Measurements from ENCODE around the gene MRPL48.

MRPL48 gene

DNA sequence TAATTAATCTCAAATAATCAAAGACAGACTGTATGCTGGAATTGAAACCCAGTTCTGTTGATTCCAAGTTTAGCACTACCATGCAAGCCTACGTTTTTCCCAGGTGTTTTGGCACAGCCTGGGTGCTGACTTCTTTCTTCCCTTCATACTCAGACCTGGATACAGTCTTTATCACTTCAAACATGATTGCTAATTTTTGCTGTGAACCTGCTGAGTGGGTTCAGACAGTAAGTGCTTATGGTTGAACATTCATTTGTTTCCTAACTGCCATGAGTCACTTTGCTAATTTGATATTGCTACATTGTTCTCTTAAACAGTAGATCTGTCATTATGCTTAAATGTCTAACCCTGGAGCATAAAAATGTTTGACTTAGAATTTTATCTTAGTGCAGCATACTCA is 101.3 kb downstream of the MRPL48 start:
- DNase-seq (ENCODE audit: low read depth in 3 of 3, low spot score in 1 of 3): no peak

DNA sequence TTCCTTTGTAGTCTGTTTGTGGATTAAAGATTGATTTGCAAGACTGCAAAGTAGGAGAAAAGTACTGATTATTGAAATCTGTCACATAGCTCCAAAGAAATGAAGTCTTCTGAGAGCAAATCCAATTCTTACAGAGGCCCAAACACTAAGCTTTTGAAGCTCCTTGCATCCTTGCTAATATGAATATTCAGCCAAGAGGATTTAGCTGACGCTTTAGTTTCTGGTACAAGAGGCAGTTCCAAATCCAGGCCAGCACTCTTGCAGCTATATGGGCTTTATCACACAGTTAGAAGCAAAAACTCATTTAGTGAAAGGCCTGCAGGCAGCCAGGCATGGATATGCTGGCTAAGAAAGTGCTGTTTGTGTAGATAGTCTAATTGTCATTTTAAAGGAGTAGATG is 101.9 kb downstream of the MRPL48 start:
- DNase-seq (ENCODE audit: low read depth in 3 of 3, low spot score in 1 of 3): no peak

DNA sequence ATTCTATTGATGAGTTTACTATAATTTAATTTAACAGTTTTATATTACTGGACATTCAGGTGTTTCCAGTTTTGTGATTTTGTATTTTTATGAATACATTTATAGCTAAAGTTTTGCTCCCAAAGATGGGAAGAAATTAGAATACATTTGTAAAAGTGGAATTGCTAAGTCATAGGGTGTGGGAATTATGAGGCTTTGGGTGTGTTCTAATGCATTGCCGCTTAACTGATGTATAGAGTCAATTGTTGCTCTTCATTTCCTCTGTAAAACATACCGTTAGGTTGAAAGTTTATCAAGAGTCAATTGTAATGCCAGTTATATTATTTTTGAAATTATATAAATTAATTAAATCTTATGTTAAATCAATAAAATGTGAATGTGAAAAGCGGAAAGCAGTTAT is 105.4 kb downstream of the MRPL48 start:
- DNase-seq (ENCODE audit: low read depth in 3 of 3, low spot score in 1 of 3): no peak

DNA sequence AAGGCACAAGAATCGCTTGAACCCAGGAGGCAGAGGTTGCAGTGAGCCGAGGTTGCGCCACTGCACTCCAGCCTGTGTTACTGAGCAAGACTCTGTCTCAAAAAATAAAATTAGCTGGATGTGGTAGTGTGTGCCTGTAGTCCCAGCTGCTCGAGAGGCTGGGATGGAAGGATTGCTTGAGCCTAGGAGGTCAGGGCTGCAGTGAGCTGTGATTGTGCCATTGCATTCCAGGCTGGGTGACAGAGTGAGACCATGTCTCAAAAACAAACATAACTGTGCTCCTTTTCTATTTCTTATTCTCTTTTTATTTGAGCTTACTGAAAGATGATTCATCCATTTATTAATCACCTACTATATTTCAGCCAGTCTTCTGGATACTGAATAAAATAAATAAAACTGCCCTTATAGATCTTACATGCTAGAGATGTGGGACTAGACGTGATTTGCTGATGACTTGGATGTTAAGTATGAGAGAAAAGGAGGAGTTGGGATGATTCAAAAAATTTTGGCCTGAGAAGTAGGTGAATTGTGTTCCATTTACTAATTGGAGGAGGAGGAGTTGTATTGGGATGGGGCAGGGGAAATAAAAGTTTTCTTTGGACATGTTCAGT is 107.2 kb downstream of the MRPL48 start:
- no peak for DNase-seq (ENCODE audit: low read depth in 3 of 3, low spot score in 1 of 3)

DNA sequence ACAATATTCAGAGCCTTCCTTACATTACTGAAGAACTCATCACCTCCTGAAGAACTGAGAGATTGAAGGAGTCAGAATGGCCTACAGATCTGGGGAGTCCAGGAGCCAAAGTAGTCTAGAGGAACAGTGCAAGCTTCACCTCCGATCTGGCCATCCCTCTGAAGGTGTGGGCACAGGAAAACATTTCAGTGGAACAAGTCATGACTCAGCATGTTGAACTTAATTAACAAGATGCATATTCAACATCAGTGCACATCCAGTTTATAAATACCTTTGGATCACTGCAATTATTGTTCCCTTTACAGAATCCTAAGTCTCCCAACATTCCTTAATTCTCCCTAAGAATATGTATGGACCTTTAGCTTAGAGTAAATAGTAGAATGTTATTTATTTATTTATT is 114.6 kb downstream of the MRPL48 start:
- DNase-seq (ENCODE audit: low read depth in 3 of 3, low spot score in 1 of 3): no peak

DNA sequence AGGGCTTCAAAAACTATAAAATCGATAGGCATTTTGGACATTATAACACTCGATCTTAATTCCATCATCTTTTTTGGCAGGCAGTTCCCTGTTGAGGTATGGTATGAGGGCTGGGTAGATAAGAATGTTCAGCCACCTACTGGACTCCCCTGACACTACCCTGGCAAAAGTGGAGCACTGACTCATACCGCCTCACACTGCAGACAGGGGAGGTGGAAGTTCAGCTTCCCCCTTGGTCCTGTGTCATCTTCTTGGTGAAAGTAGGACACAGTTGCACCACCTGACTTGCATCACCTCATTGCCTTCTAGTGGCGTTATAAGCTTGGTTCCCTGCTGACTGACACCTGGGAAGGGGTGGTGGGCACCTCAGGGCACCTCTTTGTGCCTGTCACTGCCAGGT is 119.5 kb downstream of the MRPL48 start:
- no peak for DNase-seq (ENCODE audit: low read depth in 3 of 3, low spot score in 1 of 3)

DNA sequence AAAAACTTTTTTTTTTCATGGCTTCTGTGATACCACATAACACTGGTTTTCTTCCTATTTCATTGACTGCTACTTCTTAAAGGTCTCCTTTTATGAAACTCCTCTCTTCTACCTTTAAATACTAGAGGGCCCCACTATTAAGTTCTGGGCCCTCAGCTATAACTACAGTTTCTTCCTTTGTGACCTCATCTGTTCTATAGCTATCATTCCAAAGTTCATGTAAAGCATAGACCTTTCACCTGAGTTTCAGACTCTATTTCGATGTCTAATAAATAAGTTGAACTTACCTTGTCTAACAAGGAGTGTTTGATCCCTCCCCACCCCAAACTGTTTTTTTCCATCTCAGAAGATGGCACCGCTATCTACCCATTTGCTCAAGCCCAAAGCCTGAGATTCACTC is 124.4 kb downstream of the MRPL48 start:
- DNase-seq (ENCODE audit: low read depth in 3 of 3, low spot score in 1 of 3): no peak

DNA sequence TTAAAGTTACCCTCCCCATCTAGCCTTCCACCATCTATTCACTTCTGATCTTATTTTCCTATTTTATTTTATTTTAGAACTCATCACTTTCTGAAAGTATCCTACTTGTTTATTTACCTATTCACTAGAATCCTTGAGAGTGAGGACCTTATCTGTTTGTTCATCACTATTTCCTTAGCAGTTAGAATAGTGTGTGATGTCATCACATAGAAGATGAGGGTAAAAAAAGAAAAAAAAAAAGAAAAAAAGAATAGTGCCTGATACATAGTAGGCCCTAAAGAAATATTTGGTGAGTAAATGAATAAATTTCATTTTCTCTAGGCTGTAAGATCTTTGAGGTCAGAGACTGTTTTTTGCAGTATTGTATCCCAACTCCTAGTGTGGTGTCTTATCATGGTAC is 125.8 kb downstream of the MRPL48 start:
- no peak for DNase-seq (ENCODE audit: low read depth in 3 of 3, low spot score in 1 of 3)

DNA sequence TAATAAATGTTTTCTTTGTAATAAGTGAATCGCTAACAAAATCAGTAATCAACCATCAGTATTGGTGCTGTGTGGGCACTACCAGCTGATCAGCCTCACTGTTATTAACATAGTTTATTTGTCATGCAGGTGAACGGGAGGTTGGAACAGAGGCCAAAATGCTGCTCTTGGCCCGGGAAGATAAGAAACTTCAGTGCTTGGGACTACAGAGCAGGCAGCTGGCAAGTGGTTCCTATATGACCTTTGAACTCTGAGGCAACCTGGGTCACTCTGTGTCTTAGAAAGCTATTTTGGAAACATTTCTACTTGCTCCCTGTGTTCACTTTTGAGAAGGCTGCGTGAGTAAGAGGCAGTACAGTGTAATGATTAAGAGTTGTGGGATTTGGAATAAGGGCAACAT is 126.6 kb downstream of the MRPL48 start:
- no peak for DNase-seq (ENCODE audit: low read depth in 3 of 3, low spot score in 1 of 3)
